ENCODE data around the gene GRM7.

The GRM7 gene

GRCh38 chr3:7333125-7333524 is 472.2 kb downstream of the GRM7 start:
- no peak for TF ChIP-seq CTCF (IDR thresholded peaks at IDR 0.05; ENCODE audit: poor library complexity, severe bottlenecking)
- ATAC-seq (ENCODE audit: low read depth) (no peak), DNase-seq (ENCODE audit: low spot score) (no peak)
- Histone ChIP-seq H3K36me3 (ENCODE audit: low read depth) (no peaks in the 10 kb centered on the region), H3K27me3 (ENCODE audit: insufficient read depth, poor library complexity, severe bottlenecking) (no peaks in the 10 kb centered on the region), H3K4me1 (ENCODE audit: insufficient read depth, poor library complexity, severe bottlenecking) (no peaks in the 10 kb centered on the region), H3K4me3 (ENCODE audit: severe bottlenecking) (no peak overlapping the region), H3K9me3 (ENCODE audit: severe bottlenecking) (peaks cover 3% of the 10 kb centered on the region), H3K27ac (ENCODE audit: poor library complexity, severe bottlenecking) (no peak overlapping the region)

- no peak for TF ChIP-seq CTCF (IDR thresholded peaks at IDR 0.05; ENCODE audit: poor library complexity, severe bottlenecking)
- H3K27me3 ChIP-seq (ENCODE audit: insufficient read depth, poor library complexity, severe bottlenecking), result no peaks in the 10 kb centered on the region
- DNase-seq (ENCODE audit: low spot score) (no peak), ATAC-seq (ENCODE audit: low read depth) (no peak)
- no peak overlapping the region for H3K27ac ChIP-seq (ENCODE audit: poor library complexity, severe bottlenecking)
- peaks cover 3% of the 10 kb centered on the region for H3K9me3 ChIP-seq (ENCODE audit: severe bottlenecking)
- no peaks in the 10 kb centered on the region for H3K4me1 ChIP-seq (ENCODE audit: insufficient read depth, poor library complexity, severe bottlenecking)
- no peak overlapping the region for H3K4me3 ChIP-seq (ENCODE audit: severe bottlenecking)
- H3K36me3 ChIP-seq (ENCODE audit: low read depth), result no peaks in the 10 kb centered on the region
These were observed 479.9 kb downstream of the GRM7 start for GRCh38 chr3:7340795-7341194.

- Histone ChIP-seq H3K4me1 (ENCODE audit: insufficient read depth, poor library complexity, severe bottlenecking) (no peaks in the 10 kb centered on the region), H3K27me3 (ENCODE audit: insufficient read depth, poor library complexity, severe bottlenecking) (no peaks in the 10 kb centered on the region), H3K4me3 (ENCODE audit: severe bottlenecking) (no peak overlapping the region), H3K27ac (ENCODE audit: poor library complexity, severe bottlenecking) (no peak overlapping the region), H3K9me3 (ENCODE audit: severe bottlenecking) (no peaks in the 10 kb centered on the region), H3K36me3 (ENCODE audit: low read depth) (no peaks in the 10 kb centered on the region)
- no peak for DNase-seq (ENCODE audit: low spot score)
- TF ChIP-seq CTCF (IDR thresholded peaks at IDR 0.05; ENCODE audit: poor library complexity, severe bottlenecking), result no peak
- ATAC-seq (ENCODE audit: low read depth), result no peak
These were observed 485.4 kb downstream of the GRM7 start for GRCh38 chr3:7346364-7346763.

- no peak for ATAC-seq (ENCODE audit: low read depth)
These were observed 496.2 kb downstream of the GRM7 start for GRCh38 chr3:7357101-7357500.

GRCh38 chr3:7367968-7368367 is 507.1 kb downstream of the GRM7 start:
- Histone ChIP-seq H3K4me1 (ENCODE audit: insufficient read depth, poor library complexity, severe bottlenecking) (no peaks in the 10 kb centered on the region), H3K27ac (ENCODE audit: poor library complexity, severe bottlenecking) (no peak overlapping the region), H3K9me3 (ENCODE audit: severe bottlenecking) (no peaks in the 10 kb centered on the region), H3K4me3 (ENCODE audit: severe bottlenecking) (no peak overlapping the region), H3K36me3 (ENCODE audit: low read depth) (no peaks in the 10 kb centered on the region), H3K27me3 (ENCODE audit: insufficient read depth, poor library complexity, severe bottlenecking) (no peaks in the 10 kb centered on the region)
- no peak for ATAC-seq (ENCODE audit: low read depth)
- DNase-seq (ENCODE audit: low spot score), result no peak
- no peak for TF ChIP-seq CTCF (IDR thresholded peaks at IDR 0.05; ENCODE audit: poor library complexity, severe bottlenecking)

More at GRCh38 chr3:7357101-7357500, 496.2 kb downstream of the GRM7 start:
- Histone ChIP-seq H3K27ac (ENCODE audit: poor library complexity, severe bottlenecking) (no peak overlapping the region), H3K4me3 (ENCODE audit: severe bottlenecking) (no peak overlapping the region), H3K36me3 (ENCODE audit: low read depth) (no peaks in the 10 kb centered on the region), H3K4me1 (ENCODE audit: insufficient read depth, poor library complexity, severe bottlenecking) (no peaks in the 10 kb centered on the region), H3K27me3 (ENCODE audit: insufficient read depth, poor library complexity, severe bottlenecking) (no peaks in the 10 kb centered on the region), H3K9me3 (ENCODE audit: severe bottlenecking) (no peaks in the 10 kb centered on the region)
- DNase-seq (ENCODE audit: low spot score), result no peak
- no peak for TF ChIP-seq CTCF (IDR thresholded peaks at IDR 0.05; ENCODE audit: poor library complexity, severe bottlenecking)

Data from RWPE2 (cell line).